Suppressor macrophage treated with lipopolysaccharide for 1 hour (primary cell): ENCODE measurements around the gene FGF18.
A peak's percentile ranks its signal among the peaks of the same experiment; 100 is the strongest.

Experiments
- DNase-seq, 3 donors: peaks; one replicate each; pipeline ENCODE4 v3.0.0-alpha.2; 2020 to 2022

Gene FGF18

DNA sequence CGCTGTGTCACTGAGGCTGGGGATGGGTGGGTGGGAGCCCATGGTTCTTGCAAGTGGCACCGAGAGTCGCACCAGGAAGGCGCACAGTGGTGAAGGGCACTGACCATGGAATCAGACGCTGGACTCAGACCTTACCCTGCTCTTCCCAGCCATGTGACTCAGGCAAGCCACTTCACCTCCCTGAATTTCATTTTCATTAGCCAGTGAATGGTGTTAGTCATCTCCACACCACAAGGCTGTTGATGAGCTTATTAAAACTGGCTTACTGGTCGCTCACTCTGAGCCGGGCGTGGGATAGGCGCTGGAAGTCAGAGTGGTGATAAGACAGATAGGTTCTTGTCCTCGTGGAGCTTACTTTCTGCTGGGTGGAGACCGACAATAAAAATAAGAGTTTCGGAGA, 25.1 kb downstream of the FGF18 start:
- DNase-seq: peak in 1 of 3 donors; percentile 17

DNA sequence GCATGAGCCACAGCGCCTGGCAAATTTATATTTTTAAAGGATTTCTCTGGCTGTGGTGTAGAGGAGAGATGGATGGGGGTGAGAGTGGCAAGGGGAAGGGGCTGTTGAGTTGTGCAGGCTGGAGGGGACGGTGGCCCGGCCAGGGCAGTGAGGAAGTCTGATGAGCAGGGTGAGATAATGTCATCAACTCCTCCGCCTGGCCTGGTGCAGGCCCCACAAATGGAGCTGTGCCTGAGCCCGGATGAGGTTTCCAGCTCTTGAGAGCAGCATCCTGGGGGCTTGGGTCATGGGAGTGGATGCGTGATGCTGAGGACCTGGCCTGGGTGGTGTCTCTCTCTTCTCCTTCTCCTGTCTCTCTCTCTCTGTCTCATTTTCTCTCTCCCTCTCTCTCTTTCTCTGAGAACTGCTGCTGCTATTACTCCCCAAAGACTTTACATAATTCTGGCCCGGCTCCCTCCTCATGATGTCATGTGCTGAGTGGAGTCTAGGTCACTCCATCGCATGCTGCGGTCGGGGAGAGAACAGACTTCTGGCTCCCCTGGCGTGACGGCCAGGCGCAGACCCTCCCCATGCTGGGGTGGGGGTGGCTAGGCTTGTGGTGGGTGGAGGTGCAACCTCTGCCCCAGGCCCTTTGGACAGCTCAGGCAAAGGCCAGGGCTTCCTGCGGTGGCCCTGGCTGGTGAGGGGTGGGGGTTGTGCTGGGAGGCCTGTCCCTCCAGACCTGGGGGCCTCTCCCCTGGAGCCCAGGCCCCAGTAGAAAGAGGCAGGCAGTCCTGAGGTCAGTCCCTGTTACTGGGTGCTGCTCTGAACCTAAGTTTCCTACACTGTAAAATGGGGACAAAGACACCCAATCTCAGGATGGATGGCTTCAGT, 26.4 kb downstream of the FGF18 start:
- no peak for DNase-seq

DNA sequence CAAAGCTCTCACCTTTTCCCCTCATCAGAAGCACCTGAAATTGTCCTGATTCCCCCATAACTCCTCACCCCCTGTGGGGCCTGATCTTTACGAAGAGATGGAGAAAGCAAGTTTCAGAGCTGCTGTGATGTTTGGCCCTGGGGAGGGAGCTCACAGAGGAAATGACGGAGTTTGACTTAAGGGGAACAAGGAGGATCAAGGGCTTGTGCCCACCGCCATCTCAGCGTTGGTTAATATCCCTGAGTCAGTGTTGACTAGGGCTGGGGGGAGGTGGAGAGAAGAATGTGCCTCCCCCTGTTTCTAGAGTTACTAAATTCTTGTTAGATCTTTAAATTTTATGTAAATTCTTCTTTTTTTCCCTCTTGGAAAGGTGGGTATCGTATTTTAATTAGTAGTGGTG, 27.8 kb downstream of the FGF18 start:
- DNase-seq: no peak

DNA sequence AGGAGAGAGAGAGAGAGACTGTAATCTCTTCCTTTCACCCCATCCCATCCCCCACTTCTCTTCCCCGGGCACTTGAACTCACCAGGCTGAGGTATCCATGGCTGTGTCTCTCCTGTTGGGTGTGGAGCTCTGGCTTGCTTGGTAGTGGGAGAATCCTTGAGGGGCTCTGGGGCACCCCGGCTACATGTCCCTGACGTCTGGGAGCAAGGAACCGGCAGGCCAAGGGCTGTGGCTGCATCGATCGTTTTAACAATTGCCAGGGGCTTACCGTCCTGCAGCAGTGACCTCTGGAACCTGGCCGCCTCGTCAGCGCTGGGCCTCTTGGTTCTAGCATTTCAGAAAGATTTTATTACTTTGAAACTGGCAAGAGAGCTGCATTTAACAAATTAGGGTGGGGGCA, 30.0 kb downstream of the FGF18 start:
- no peak for DNase-seq

DNA sequence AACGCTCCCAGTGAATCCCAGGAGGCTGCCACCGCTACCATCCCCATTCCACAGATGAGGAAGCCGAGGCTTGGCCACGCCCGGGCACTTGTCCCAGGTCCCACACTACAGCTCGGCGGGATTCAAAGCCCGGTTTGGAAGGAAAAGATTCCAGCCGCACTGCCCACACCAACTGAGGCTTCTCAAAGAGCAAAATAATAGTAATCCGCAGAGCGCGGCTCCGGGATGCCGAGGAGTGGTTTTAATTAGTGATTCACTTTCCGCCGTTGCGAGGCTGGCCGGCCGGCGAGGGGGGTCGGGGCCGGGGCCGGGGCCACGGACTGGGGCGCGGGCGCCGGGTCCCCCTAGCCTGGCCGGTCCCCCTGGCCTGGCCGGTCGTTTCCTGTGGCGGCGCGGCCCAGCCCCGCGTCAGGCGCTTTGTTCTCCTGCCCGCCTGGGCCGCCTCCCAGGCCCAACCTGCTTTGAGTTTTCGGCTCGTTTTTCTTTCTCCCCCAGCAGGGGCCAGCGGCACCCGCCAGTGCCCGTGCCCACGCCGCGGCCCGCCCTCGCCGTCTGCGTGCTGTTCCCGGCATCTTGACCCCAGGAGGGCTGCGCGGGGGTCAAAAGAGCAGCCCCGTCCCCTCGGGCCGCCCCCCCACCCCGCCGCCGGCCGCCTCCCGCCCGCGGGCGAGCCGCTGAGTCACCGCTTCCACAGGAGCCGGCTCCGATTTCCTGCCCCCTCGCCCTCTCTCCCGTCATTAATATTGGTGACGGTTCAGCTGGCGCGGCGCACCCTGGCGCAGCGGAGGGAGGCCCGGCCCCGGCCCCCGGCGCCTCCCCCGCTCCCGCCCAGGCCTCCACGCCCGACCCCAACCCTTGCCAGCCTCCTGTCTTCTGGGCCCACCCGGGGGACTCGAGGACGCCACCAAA, 31.2 kb downstream of the FGF18 start:
- peak; percentile 52 to 76 (median 67) for DNase-seq

DNA sequence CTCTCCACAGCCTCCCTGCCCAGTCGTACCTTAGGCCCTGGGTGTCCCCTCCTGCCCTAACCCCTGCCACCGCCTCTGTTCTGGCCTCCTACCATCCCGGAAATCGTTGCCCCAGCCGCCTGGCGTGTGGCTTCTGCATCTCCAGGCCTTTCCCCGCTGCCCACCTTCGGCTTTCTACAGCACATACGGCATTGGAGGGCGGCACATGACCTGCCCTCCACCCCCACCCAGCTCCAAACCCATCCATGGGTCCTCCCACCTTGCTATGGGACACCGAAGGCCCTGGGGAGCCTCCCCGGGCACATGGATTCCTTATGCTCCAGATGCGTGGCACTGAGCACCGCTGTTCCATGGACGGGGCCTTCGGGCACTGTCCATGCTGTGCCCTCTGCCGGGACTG, 32.0 kb downstream of the FGF18 start:
- DNase-seq: no peak

DNA sequence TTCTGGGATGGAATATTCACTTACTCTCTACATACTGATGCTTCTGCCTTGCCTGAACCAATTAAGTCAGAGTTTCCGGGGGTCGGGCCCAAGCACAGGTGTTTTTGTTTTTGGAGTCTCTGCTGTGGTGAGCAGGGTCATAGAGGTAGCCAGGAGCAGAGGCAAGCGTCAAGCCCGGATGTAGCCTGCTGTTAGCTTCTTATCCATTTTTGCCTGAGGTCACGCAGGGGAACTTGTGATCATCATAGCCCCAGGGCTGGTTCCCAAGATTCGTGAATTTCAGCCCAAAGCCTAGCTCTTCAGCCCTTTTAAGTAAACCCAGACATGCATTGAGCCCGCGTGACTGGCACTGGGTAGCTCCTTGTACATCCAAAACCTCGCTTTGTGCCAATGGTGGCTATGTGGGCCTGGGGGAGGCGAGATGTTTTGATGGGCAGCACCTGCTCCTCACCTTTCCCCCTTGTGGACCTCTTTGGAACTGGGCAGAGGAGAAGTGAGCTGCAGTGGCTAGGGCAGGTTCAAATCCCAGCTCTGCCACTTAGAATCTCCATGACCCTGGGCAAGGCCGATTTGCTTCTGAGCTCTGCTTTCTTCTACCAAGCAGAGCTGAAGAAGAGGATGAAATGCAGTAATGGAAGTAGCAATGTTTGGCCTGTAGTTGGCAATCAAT, 33.7 kb downstream of the FGF18 start:
- no peak for DNase-seq

DNA sequence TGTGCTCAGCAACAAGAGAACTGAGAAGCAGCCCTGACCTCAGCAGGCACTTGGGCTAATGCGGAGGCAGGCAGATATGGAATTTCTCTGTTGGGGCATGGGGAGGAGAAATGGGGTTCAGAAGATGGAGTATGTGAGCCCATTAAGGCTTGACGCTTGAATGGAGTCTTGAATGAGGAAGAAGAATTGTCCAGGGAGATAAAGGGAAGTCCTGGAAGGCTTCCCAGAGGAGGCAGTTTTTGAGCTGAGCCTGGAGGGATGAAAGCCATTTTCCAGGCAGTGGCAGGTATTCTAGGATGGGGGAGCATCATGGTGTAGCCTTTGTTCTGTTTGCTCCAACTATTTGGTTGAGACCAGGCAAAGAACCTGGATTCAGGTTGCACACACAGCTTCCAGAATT, 34.5 kb downstream of the FGF18 start:
- DNase-seq: no peak

DNA sequence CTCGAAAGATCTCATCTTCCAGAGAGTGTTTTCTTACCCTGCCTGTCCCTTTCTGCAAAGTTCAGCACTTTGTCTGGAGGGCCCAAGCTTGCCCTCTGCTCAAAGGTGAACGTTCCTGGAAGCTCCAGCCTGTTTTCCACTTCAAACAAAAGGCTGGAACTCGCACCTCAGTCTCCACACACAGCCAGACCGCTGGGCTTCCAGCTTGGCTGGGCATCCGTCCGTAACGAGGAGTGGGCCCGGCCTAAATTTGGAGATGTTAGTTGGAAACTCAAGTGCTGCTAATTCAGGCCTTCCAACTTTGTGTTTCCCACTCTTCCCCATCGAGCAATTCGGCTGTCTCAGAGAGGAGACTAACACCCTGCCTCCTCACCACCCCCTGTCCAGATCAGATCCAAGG, 35.1 kb downstream of the FGF18 start:
- DNase-seq: no peak

DNA sequence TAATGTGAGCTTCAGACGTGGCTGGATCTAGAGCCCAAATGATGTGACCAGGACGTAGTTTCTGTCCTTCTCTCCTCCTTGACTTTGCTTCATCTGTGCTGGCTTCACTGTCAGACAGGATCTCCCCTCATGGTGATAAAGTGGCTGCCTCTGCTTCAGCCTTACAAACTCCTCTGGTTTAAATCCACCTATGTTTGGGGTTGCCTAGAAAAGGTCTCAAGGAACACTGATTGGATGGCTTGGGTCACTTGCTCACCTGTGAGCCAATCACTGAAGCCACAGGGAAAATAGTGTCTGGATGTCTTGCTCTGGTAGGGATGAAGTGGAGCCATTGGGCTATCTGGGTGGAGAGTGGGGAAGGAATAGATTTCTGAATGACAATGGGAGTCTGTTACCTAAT, 36.1 kb downstream of the FGF18 start:
- DNase-seq: no peak

DNA sequence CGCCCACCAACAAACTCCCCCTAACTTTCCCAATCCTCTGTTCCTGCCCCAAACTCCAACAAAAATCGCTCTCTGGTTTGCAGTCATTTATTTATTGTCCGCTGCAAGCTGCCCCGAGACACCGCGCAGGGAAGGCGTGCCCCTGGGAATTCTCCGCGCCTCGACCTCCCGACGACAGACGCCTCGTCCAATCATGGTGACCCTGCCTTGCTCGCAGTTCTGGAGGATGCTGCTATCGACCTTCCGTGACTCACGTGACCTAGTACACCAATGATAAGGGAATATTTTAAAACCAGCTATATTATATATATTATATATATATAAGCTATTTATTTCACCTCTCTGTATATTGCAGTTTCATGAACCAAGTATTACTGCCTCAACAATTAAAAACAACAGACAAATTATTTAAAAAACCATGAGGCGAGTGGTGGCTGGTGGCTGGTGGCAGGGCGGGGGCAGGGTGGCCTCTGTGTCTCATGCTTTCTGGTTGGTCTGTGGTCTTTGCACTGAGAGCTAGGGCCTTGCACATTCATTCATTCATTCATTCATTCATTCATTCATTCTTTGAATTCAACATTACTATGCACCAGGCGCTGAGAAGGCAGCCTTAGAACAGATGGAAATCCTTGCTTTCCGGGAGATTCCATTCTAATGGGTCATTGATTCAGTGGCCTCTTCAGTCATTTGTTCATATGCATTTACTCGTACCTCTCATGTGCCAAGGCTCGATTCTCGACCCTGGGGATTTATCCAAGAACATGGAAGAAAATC, 37.9 kb downstream of the FGF18 start:
- no peak for DNase-seq

DNA sequence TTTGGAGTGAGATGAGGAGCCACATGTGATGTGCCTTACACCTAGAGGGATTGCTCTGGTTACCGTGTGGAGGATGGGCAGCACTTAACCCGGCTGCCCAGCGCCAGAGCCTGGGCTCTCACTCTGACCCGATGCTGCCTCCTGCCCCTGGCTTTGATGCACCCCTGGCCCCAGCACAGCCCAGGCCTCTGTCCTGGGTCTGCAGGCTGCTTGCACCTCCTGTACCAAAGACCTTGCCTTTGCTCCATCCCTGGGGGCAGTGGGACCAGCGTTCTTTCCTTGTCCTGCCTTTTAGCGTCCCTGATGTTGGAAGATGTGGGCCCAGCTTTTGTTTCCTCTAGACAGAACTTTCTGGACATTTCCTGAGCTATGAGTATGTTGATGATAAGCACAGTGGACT, 40.4 kb downstream of the FGF18 start:
- no peak for DNase-seq

DNA sequence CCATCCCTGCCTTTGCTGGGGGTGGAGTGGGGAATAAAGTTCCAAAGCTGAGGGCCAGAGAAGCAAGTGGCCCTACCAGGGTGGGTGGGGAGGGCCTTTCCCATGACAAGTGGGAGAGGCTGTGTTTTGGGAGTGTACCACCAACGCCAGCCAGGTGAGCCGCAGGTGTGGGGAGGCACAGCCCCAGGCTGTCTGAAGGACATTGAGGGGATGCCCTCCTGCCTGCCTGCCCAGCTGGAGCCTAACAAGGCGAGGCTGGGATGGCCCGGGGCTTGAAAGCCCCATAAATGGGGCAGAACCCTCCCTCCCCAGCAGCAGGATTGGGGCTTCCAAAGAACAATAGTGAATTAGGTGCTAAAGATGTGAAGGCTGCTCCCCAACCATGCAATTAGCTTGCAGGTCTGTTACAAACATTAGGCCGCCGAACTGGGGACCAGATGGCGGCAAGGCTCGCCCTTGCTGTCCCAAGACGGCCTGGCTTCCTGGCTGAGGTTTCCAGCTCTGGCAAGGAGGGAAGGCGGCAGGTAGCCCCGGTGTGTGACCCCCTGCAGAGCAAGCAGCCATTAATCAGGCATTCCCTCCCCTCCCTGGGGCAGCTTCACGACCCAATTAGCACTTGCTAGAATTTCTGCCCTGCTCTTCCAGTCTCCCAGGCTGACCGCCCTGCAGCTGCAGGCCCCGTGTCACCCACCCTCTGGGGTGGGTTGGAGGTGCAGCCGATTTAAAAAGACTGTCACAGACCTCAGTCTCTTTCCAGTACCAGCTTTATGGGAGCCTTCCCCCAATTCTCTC, 42.9 kb downstream of the FGF18 start:
- no peak for DNase-seq

DNA sequence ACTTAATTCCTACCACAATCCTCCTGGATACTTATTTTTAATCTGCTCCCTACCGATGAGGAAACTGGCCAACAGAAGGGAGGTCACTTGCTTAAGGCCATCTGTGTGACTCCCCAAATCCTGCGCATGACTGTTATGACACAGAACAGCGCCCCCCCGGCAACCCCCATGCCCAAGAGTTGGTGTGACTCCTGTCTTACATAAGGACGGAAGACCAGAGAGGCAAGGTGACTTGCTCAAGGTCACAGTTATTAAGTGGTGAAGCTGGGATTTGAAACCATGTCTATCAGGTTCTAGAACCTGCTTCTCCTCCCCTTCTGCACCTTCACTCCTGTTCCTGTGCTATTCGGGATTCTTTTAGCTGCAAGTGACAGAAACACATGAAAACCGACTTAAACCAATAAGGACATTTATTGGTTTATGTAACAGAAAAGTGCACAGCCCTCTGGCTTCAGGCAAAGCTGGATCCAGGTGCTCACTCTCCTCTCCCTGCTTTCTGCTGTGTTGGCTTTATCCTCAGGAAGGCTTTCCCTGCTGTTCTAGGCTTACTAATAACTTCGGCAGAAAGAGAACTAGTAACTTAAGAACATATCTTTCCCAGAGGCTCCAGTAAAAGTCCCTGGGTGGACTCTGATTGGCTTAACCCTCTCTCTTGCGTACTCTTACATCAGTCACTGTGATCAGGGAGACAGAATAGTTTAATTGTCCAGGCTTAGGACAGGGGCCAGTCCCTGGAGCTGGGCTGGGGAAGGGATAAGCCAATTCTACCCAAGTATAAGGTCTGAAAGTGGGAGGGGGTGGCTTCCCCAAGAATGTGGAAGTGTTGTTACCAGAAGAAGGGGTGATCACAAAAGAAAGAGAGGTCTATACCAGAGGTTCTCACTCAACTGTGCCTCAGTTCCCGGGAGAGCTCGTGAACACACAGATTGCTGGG, 43.7 kb downstream of the FGF18 start:
- no peak for DNase-seq

DNA sequence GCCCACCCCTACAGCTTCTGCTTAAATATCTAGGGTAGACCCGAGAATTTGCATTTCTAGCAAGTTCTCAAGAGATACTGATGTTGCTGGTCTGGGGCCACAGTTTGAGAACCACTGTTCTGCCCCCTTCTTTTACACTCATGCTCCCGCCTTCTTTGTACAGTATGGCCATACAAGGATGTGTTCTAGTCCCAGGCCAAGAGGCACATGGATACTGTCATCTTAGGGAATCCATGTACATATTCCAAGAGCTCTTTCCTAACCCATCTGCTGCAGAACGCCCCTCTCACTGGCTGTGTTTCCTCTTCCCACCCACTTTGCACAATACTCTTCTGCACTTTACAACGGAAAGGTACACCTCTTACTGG, 44.4 kb downstream of the FGF18 start:
- DNase-seq: no peak

DNA sequence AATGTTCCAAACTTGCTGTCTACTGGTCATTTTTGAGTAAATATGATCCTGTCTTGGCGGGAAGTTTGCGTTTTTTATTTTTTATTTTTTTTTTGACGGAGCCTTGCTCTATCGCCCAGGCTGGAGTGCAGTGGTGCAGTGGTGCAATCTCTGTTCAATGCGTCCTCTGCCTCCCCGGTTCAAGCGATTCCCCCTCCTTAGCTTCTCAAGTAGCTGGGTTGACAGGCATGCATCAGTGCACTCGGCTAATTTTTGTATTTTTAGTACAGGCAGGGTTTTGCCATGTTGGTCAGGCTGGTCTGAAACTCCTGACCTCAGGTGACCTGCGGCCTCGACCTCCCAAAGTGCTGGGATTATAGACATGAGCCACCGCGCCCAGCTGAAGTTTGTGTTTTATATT, 45.4 kb downstream of the FGF18 start:
- DNase-seq: no peak

DNA sequence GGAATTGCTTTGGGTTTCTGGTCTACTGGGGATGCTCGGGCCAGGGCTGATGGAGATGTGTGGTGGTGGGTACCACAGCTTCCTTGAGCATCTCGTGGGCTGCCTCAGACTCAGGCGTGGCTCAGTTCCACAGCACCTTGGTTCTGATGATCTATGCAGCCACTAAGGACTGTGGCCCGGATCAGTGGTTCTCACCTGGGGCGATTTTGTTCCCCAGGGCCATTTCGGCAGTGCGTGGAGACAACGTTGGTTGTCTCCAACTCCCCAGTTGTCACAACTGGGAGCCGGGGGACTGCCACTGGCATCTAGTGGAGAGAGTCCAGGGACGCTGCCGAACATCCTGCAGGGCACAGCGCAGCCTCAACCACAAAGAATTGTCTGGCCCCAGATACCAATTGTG, 47.7 kb downstream of the FGF18 start:
- no peak for DNase-seq

DNA sequence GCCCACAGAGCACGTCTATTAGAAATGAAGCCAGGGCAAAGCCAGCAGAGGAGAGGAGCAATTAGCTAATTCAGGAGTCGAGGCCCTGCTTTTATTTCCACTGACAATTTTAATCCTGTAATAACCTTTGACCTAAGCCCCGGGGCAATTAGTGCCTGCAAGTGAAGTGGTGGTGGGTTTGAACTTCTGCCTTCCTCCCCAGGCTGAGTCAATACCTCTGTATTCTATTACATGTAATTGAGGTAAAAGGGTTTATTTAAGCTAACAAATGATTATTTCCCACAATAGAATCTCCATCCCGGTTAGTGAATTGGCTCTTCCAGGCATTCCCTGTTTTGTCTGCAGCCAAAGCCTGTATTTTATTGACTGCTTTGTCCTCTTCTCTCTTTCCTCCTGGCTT, 49.9 kb downstream of the FGF18 start:
- DNase-seq: no peak

DNA sequence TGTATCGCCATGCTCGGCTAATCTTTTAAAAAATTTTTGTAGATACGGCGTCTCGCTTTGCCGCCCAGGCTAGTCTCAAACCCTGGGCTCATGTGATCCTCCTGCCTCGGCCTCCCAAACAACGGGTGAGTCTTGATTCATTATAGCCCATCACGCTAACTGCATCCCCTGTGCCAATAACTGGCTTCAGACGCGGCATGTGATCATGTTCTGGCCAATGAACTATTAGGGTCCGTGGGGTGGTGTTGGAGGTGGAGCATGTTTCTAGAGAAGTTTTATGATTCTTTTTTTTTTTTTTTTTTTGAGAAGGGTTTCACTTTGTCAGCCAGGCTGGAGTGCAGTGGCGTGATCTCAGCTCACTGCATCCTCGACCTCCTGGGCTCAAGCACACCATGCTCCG, 51.0 kb downstream of the FGF18 start:
- DNase-seq: no peak

DNA sequence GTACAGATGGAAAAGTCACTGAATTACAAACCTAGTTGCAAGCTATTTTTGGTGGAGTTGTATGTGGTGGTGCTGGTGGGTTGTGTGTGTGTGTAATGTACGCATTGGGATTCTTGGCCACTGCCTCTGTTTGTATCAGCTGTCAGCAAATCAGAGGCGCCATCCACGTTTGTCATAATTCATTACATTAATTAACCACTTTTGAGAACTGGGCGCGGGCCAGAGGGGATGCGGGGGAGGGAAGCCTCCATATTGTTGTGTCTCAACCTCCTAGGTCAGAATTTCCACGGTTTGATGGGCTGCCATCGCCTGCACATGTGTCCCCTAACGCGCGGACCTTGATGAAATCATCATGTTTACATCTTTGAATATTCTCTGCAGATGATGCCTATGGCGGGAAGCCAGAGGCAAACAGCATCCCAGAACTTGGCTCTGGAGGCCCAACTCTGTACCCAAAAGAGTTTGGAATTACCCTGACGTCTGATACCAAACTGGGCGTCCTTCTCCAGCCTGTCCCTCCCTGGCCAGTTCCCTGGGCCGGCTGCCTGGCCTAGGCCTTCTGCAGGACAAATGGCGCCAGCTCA, 54.9 kb downstream of the FGF18 start:
- DNase-seq: no peak
